GM12892 (cell line): ENCODE data around the gene CDR2L.

Source experiments
- POLR2A ChIP-seq: IDR thresholded peaks from 2 replicates; pipeline ENCODE4 v1.6.1; 2011; ENCODE audit warnings: low read depth, low read length, control low read depth
- POLR2AphosphoS5 ChIP-seq: IDR thresholded peaks from 2 replicates; pipeline ENCODE4 v1.6.1; 2011; ENCODE audit warnings: low read depth, low read length, control low read depth

GRCh38 chr17:74994440-74994839, 7.0 kb downstream of the CDR2L start:
- no peak for TF ChIP-seq POLR2A
- no peak for TF ChIP-seq POLR2AphosphoS5
